Measurements from ENCODE around the gene BET1.

The BET1 gene

DNA sequence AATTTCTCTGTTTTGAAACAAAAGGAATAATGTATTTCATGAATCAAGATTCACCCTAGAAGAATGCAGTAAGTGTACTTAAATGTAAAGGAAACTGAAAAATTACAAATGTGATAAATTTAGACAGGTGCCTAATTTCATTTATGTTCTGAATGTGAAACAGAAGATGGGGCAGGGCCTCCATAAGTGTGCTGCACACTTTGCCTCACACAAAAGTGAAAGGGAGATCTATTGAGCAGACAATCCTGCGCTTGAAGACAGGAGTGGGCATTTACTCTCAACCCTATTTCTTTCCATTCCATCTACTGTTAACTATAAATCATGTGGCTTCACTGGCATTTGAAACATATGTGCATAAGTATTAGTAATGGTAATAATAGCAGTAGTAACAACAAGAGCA is 46.4 kb downstream of the BET1 start:
- no peak for DNase-seq (ENCODE audit: low spot score)

- no peak for DNase-seq (ENCODE audit: low spot score)
Measured at GRCh38 chr7:93955304-93955703, 48.9 kb downstream of the BET1 start.

DNA sequence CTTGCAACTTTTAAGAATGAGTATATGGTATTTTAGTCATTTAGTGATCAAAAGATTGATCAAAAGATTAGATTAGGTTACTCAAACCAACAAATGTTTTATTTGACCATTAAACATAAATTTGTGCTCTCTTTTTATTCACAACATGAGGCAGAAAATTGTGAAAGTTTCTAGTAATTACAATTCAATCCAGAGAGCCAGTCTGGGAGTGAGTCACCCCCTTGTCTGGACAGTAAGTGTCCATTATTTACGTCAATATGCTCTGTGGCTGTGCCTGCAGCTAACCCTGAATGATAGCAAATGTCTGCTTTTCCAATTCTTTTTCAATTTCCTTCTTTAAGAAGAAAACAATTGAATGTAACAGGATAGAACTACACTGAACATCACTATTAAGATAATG is 54.7 kb downstream of the BET1 start:
- no peak for DNase-seq (ENCODE audit: low spot score)

GRCh38 chr7:93948873-93949272 is 55.3 kb downstream of the BET1 start:
- no peak for DNase-seq (ENCODE audit: low spot score)

DNA sequence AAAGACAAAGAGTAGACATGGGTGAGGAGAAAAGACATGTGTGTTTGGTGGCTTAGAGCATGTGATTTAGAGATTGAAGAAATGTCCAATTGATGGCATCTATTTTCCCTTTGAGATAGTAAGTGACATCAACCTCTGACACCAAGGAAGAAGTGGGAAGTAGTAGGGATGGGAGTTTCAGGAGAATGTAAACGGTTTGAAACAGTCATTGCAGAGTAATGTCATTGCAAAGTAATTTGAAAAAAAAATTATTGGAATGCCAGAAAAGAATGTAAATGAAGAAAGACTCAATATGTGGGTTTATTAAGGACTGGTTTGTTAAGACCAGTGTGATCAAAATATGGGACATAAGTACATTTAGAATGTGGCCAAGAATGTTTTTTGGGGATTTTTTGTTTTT is 56.0 kb downstream of the BET1 start:
- DNase-seq (ENCODE audit: low spot score), result no peak

- DNase-seq (ENCODE audit: low spot score), result no peak
Measured at GRCh38 chr7:93945756-93946535, 58.2 kb downstream of the BET1 start.

GRCh38 chr7:93945083-93945482 is 59.1 kb downstream of the BET1 start:
- DNase-seq (ENCODE audit: low spot score), result no peak

GRCh38 chr7:93944673-93945072 is 59.5 kb downstream of the BET1 start:
- DNase-seq (ENCODE audit: low spot score), result no peak

DNA sequence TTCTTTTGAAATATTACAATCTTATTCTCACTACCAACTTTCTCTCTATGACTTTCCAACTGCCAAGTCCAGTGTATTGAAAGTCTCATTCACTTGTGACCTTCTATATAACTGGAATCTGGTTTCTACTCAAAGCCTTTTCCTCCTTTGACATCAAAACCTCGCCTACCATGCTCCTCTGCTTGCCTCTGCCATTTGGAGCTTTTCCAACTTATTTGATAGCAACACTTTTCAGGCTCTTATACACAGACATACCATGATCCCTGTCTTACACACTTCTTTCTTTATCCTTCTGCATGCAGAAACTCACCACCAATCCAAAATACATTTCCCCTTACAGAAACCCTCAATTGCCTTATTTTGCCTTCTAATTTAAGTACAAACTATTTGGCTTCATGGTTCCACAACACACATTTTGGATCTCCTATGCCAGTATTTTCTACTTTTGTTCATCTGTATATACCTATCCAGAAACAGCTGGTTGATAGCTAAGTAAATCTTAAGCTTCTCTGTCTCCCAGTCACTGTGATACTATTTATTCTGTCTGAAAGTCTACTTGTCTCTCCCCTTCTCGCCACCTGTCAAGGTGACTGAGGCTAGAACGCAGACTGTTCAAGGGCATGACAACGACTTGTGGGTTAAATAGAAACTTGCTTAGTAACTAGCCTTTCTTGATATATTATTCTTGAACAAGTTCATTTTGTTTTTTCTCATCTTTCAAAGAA is 60.2 kb downstream of the BET1 start:
- no peak for DNase-seq (ENCODE audit: low spot score)
